ENCODE data around the gene DCANP1. TPM values are rescaled to one million over a fixed set of nuclear protein-coding genes. Genes with fewer than 3 reads are reported as not detected.

The DCANP1 gene
- total and polyA plus RNA-seq, 9 of the 15 experiments (the other 6 are each of a cell fraction or from before 2014, with no cell fraction given): not detected

- Histone ChIP-seq H3K9ac (ENCODE audit: insufficient read depth in 1 of 2, low read depth in 2 of 2, low read length in 2 of 2) (peak overlapping the region; percentile 13 to 75; a peak in 3 of 4 replicates), H3K79me2 (ENCODE audit: control insufficient read depth, insufficient read depth, low read length) (no peaks in the 10 kb centered on the region), H3K27ac (ENCODE audit: extremely low read depth, low read depth, low read length) (peak overlapping the region; percentile 61; the same call in 2 of the 3 replicates), H3K36me3 (ENCODE audit: control insufficient read depth, insufficient read depth, low read length) (no peaks in the 10 kb centered on the region), H4K20me1 (replicated peaks; ENCODE audit: control insufficient read depth, insufficient read depth, low read length) (no peaks in the 10 kb centered on the region), H3K4me3 (no peak overlapping the region), H3K9me3 (replicated peaks; ENCODE audit: control insufficient read depth, insufficient read depth, low read depth, low read length) (no peaks in the 10 kb centered on the region), H3K9me1 (ENCODE audit: control insufficient read depth, insufficient read depth, low read length) (no peaks in the 10 kb centered on the region), H3K27me3 (ENCODE audit: control insufficient read depth in 2 of 2, insufficient read depth in 2 of 2, low read length in 2 of 2) (no peaks in the 10 kb centered on the region), H2AFZ (ENCODE audit: low read depth, low read length) (peak overlapping the region; percentile 92), H3K4me1 (replicated peaks in 1 of 2; ENCODE audit: control insufficient read depth in 2 of 2, insufficient read depth in 2 of 2, low read length in 2 of 2) (peaks cover 36 to 41% of the 10 kb centered on the region in 2 experiments), H3K4me2 (ENCODE audit: insufficient read depth, low read length) (peak overlapping the region; percentile 7)
- intact Hi-C loops (cut with micrococcal nuclease) (loop anchor here (1.0 kb wide), 1 partner anchor 20 kb away; no protein-coding TSS in a partner anchor), in situ Hi-C loops (cut with MboI) (no loop called here)
- 4% methylated on average over 6 of the region's 7 CpGs for WGBS (ENCODE audit: insufficient coverage, low coverage, missing lambda C conversion rate)
- ChIA-PET CTCF (ENCODE audit: low intra/inter-chr PET ratio) (no interaction called here), POLR2A (interaction anchor here (0.6 to 2.0 kb wide), 2 partner anchors 11 to 135 kb away, joined by 3 to 9 read pairs; no protein-coding TSS in a partner anchor)
- peak; percentile 88 for FAIRE-seq
- no TSS peak for BruUV-seq (replicated peaks)
- peak; percentile 62 to 80 (median 71) for DNase-seq (ENCODE audit: extremely low read depth in 1 of 4, low spot score in 3 of 4)
- ATAC-seq: peak; percentile 80
- TF ChIP-seq CTCF (IDR thresholded peaks at IDR 0.05 in 2 of 3, conservative IDR thresholded peaks at IDR 0.05 in 1 of 3; ENCODE audit: insufficient read depth in 2 of 3, low read depth in 1 of 3, low read length in 3 of 3) (0 out of 6 replicates have a peak, but pooled peaks of 1 of the 3 experiments have one; percentile 2), ZNF197 (CRISPR knock-in tag; IDR thresholded peaks at IDR 0.05; ENCODE audit: low read depth) (peak; percentile 68; the same call in 1 of the 2 replicates), STAT5A (IDR thresholded peaks at IDR 0.05; ENCODE audit: borderline replicate concordance, low read length) (no peak), ZNF407 (IDR thresholded peaks at IDR 0.05; ENCODE audit: low read depth) (no peak), FOXP1 (CRISPR knock-in tag; IDR thresholded peaks at IDR 0.05) (peak; percentile 41; the same call in 1 of the 2 replicates), ZKSCAN1 (IDR thresholded peaks at IDR 0.05; ENCODE audit: low read depth, low read length) (0 out of 2 replicates have a peak, but pooled peaks have one; percentile 21), ZNF24 (IDR thresholded peaks at IDR 0.05) (no peak), JUND (IDR thresholded peaks at IDR 0.05; ENCODE audit: borderline replicate concordance, low read depth, low read length) (peak; percentile 92), JUND (tag; IDR thresholded peaks at IDR 0.05; ENCODE audit: borderline replicate concordance, low read depth, low read length) (peak; percentile 80; the same call in 1 of the 3 replicates), RCOR1 (IDR thresholded peaks at IDR 0.05; ENCODE audit: borderline replicate concordance in 1 of 2, low read depth in 2 of 2, low read length in 2 of 2) (peak in 1 of 2 experiments; percentile 50; a peak in 2 of 4 replicates), KDM5B (IDR thresholded peaks at IDR 0.05; ENCODE audit: insufficient replicate concordance, low read depth, low read length) (peak; percentile 52), ZNF780A (CRISPR knock-in tag; IDR thresholded peaks at IDR 0.05) (no peak)
These were observed 9.7 kb downstream of the DCANP1 start for GRCh38 chr5:135437422-135437795.
